HAP-1 (cell line): ENCODE results near the gene ENPP1.

ENCODE experiments used
- DNase-seq, 2 experiments: peaks; one replicate each; pipeline ENCODE4 v3.0.0-alpha.2; 2016 to 2020; ENCODE audit warnings: low spot score in 2 of 2
- H3K27me3 ChIP-seq: fragments of 250-450 bp; sonication (Bioruptor Pico); 2 replicates; pipeline ENCODE4 v1.5.1; 2020; ENCODE audit warnings: low read depth, mild to moderate bottlenecking, moderate library complexity
- H3K36me3 ChIP-seq: fragments of 250-450 bp; sonication (Bioruptor Pico); replicated peaks from 2 replicates; pipeline ENCODE4 v1.5.1; 2020; ENCODE audit warnings: mild to moderate bottlenecking
- H3K4me1 ChIP-seq: fragments of 250-450 bp; sonication (Bioruptor Pico); 2 replicates; pipeline ENCODE4 v1.5.1; 2020; ENCODE audit warnings: mild to moderate bottlenecking
- H3K4me3 ChIP-seq: fragments of 250-450 bp; sonication (Bioruptor Pico); 2 replicates; pipeline ENCODE4 v1.5.1; 2020; ENCODE audit warnings: mild to moderate bottlenecking, moderate library complexity
- H3K9me3 ChIP-seq: fragments of 250-450 bp; sonication (Bioruptor Pico); 2 replicates; pipeline ENCODE4 v1.5.1; 2020; ENCODE audit warnings: mild to moderate bottlenecking, moderate library complexity
- in situ Hi-C: fragments of 300-500 bp; cut with MboI; formaldehyde crosslinking; loops from 3 replicates; pipeline ENCODE4 v1.14.3; 2020; ENCODE audit warnings: low sequenced_read_pairs, inconsistent platforms, mixed read lengths

Gene ENPP1

GRCh38 chr6:131807644-131808459 lies at the start of gene ENPP1:
ENPP1 (plus strand) TSS chr6:131808020; CDS start chr6:131808036, 16 bp downstream.
- DNase-seq, result peak; percentile 45 to 81
- in situ Hi-C loops, result no loop called here
- no peaks in the 10 kb centered on the region for H3K9me3 ChIP-seq
- no peaks in the 10 kb centered on the region for H3K27me3 ChIP-seq
- no peaks in the 10 kb centered on the region for H3K36me3 ChIP-seq
- peak within 1 kb of the TSS; percentile 62 for H3K4me3 ChIP-seq
- H3K4me1 ChIP-seq, result peaks cover 13% of the 10 kb centered on the region

GRCh38 chr6:131758920-131759319 lies 48.9 kb upstream of the ENPP1 start:
- DNase-seq, result no peak
- no peak overlapping the region for H3K4me3 ChIP-seq
- no peaks in the 10 kb centered on the region; the same call in 1 of the 2 replicates for H3K9me3 ChIP-seq
- in situ Hi-C loops, result no loop called here
- H3K4me1 ChIP-seq, result no peaks in the 10 kb centered on the region
- no peaks in the 10 kb centered on the region for H3K36me3 ChIP-seq
- 0 out of 2 replicates have a peak, but pooled peaks cover 2% of the 10 kb centered on the region for H3K27me3 ChIP-seq

GRCh38 chr6:131761060-131761761 lies 46.6 kb upstream of the ENPP1 start:
- Histone ChIP-seq H3K4me3 (no peak overlapping the region), H3K9me3 (no peaks in the 10 kb centered on the region), H3K36me3 (no peaks in the 10 kb centered on the region), H3K27me3 (0 out of 2 replicates have a peak, but pooled peaks cover 2% of the 10 kb centered on the region), H3K4me1 (no peaks in the 10 kb centered on the region)
- in situ Hi-C loops, result no loop called here
- no peak for DNase-seq

- Histone ChIP-seq H3K27me3 (0 out of 2 replicates have a peak, but pooled peaks cover 2% of the 10 kb centered on the region), H3K36me3 (no peaks in the 10 kb centered on the region), H3K4me3 (no peak overlapping the region), H3K4me1 (no peaks in the 10 kb centered on the region), H3K9me3 (no peaks in the 10 kb centered on the region)
- no peak for DNase-seq
- in situ Hi-C loops, result no loop called here
Measured at GRCh38 chr6:131761762-131762067, 46.1 kb upstream of the ENPP1 start.

- Histone ChIP-seq H3K4me1 (no peaks in the 10 kb centered on the region), H3K4me3 (no peak overlapping the region), H3K9me3 (no peaks in the 10 kb centered on the region), H3K27me3 (0 out of 2 replicates have a peak, but pooled peaks cover 2% of the 10 kb centered on the region), H3K36me3 (no peaks in the 10 kb centered on the region)
- DNase-seq, result no peak
- in situ Hi-C loops, result no loop called here
Measured at GRCh38 chr6:131762984-131763383, 44.8 kb upstream of the ENPP1 start.

- Histone ChIP-seq H3K9me3 (no peaks in the 10 kb centered on the region), H3K4me3 (no peak overlapping the region), H3K27me3 (0 out of 2 replicates have a peak, but pooled peaks cover 2% of the 10 kb centered on the region), H3K4me1 (no peaks in the 10 kb centered on the region), H3K36me3 (no peaks in the 10 kb centered on the region)
- in situ Hi-C loops, result no loop called here
- no peak for DNase-seq
Measured at GRCh38 chr6:131763749-131764148, 44.1 kb upstream of the ENPP1 start.

GRCh38 chr6:131764350-131764749 lies 43.5 kb upstream of the ENPP1 start:
- in situ Hi-C loops, result no loop called here
- no peak for DNase-seq
- H3K4me3 ChIP-seq, result no peak overlapping the region
- 0 out of 2 replicates have a peak, but pooled peaks cover 2% of the 10 kb centered on the region for H3K27me3 ChIP-seq
- no peaks in the 10 kb centered on the region for H3K36me3 ChIP-seq
- no peaks in the 10 kb centered on the region for H3K4me1 ChIP-seq
- no peaks in the 10 kb centered on the region for H3K9me3 ChIP-seq

GRCh38 chr6:131765081-131765803 lies 42.6 kb upstream of the ENPP1 start:
- Histone ChIP-seq H3K4me3 (no peak overlapping the region), H3K27me3 (0 out of 2 replicates have a peak, but pooled peaks cover 2% of the 10 kb centered on the region), H3K9me3 (no peaks in the 10 kb centered on the region), H3K36me3 (no peaks in the 10 kb centered on the region), H3K4me1 (no peaks in the 10 kb centered on the region)
- in situ Hi-C loops, result no loop called here
- no peak for DNase-seq

- Histone ChIP-seq H3K9me3 (no peaks in the 10 kb centered on the region), H3K4me3 (no peak overlapping the region), H3K27me3 (0 out of 2 replicates have a peak, but pooled peaks cover 2% of the 10 kb centered on the region), H3K36me3 (no peaks in the 10 kb centered on the region), H3K4me1 (no peaks in the 10 kb centered on the region)
- in situ Hi-C loops, result no loop called here
- DNase-seq, result no peak
Measured at GRCh38 chr6:131765804-131766135, 42.0 kb upstream of the ENPP1 start.

- no peaks in the 10 kb centered on the region for H3K9me3 ChIP-seq
- H3K27me3 ChIP-seq, result 0 out of 2 replicates have a peak, but pooled peaks cover under 1% of the 10 kb centered on the region
- no peak overlapping the region for H3K4me3 ChIP-seq
- H3K4me1 ChIP-seq, result no peaks in the 10 kb centered on the region
- H3K36me3 ChIP-seq, result no peaks in the 10 kb centered on the region
- DNase-seq, result no peak
- in situ Hi-C loops, result no loop called here
Measured at GRCh38 chr6:131766631-131767030, 41.2 kb upstream of the ENPP1 start.

GRCh38 chr6:131768964-131769363 lies 38.9 kb upstream of the ENPP1 start:
- in situ Hi-C loops, result no loop called here
- Histone ChIP-seq H3K4me1 (no peaks in the 10 kb centered on the region), H3K9me3 (no peaks in the 10 kb centered on the region), H3K4me3 (no peak overlapping the region), H3K27me3 (no peaks in the 10 kb centered on the region), H3K36me3 (no peaks in the 10 kb centered on the region)
- DNase-seq, result no peak

- in situ Hi-C loops, result no loop called here
- H3K4me1 ChIP-seq, result no peaks in the 10 kb centered on the region
Measured at GRCh38 chr6:131769385-131770141, 38.3 kb upstream of the ENPP1 start.

GRCh38 chr6:131770776-131771175 lies 37.0 kb upstream of the ENPP1 start:
- no peak for DNase-seq
- no peaks in the 10 kb centered on the region for H3K36me3 ChIP-seq
- no peaks in the 10 kb centered on the region for H3K4me1 ChIP-seq
- in situ Hi-C loops, result no loop called here
- H3K27me3 ChIP-seq, result no peaks in the 10 kb centered on the region
- H3K4me3 ChIP-seq, result no peak overlapping the region
- H3K9me3 ChIP-seq, result no peaks in the 10 kb centered on the region

More at GRCh38 chr6:131769385-131770141, 38.3 kb upstream of the ENPP1 start:
- DNase-seq, result no peak
- Histone ChIP-seq H3K4me3 (no peak overlapping the region), H3K9me3 (no peaks in the 10 kb centered on the region), H3K36me3 (no peaks in the 10 kb centered on the region), H3K27me3 (no peaks in the 10 kb centered on the region)
